Loucy (cell line): Measurements from ENCODE around the gene RPL28.
"Not testable (repeated sequence)": the region's sequence is repeated elsewhere in the genome, so short reads cannot be mapped to it uniquely, and the experiment has no call there.

Experiments used
- H2AFZ ChIP-seq: fragments of 200-600 bp; sonication (generic); 2 replicates; pipeline ENCODE4 v1.6.0; 2016; ENCODE audit warnings: antibody characterized with exemption, mild to moderate bottlenecking, low read length, moderate library complexity
- H3F3A ChIP-seq: fragments of 200-600 bp; 2 replicates; pipeline ENCODE4 v1.6.0; 2016; ENCODE audit warnings: antibody characterized with exemption, low read depth, mild to moderate bottlenecking
- H3K27me3 ChIP-seq: fragments of 200-600 bp; sonication (generic); 2 replicates; pipeline ENCODE4 v1.6.1; 2014; ENCODE audit warnings: low read length, mild to moderate bottlenecking; ENCODE audit not compliant: insufficient read depth, poor library complexity, severe bottlenecking
- H3K36me3 ChIP-seq: fragments of 200-600 bp; sonication (generic); 2 replicates; pipeline ENCODE4 v1.6.1; 2016; ENCODE audit warnings: low read length; ENCODE audit not compliant: insufficient read depth
- H3K4me1 ChIP-seq: fragments of 200-600 bp; sonication (generic); 2 replicates; pipeline ENCODE4 v1.5.1; 2014; ENCODE audit warnings: low read length, mild to moderate bottlenecking; ENCODE audit not compliant: insufficient read depth, poor library complexity, severe bottlenecking
- H3K4me2 ChIP-seq: fragments of 200-600 bp; sonication (generic); 2 replicates; pipeline ENCODE4 v1.6.0; 2014; ENCODE audit warnings: antibody characterized with exemption, low read length, low read depth, mild to moderate bottlenecking; ENCODE audit not compliant: poor library complexity, severe bottlenecking
- H3K4me3 ChIP-seq: fragments of 200-600 bp; sonication (generic); 2 replicates; pipeline ENCODE4 v1.5.1; 2014; ENCODE audit warnings: low read length, mild to moderate bottlenecking, mixed read lengths; ENCODE audit not compliant: poor library complexity, severe bottlenecking
- H3K79me2 ChIP-seq: fragments of 200-600 bp; sonication (generic); 2 replicates; pipeline ENCODE4 v1.6.1; 2014; ENCODE audit warnings: low read length; ENCODE audit not compliant: insufficient read depth
- H3K9ac ChIP-seq: fragments of 200-600 bp; sonication (generic); 2 replicates; pipeline ENCODE4 v1.6.0; 2014; ENCODE audit warnings: mild to moderate bottlenecking, low read depth, low read length, moderate library complexity; ENCODE audit not compliant: poor library complexity, severe bottlenecking
- H3K9me2 ChIP-seq: fragments of 200-600 bp; sonication (generic); replicated peaks from 2 replicates; pipeline ENCODE4 v1.6.1; 2016; ENCODE audit warnings: low read depth, low read length, mixed read lengths
- H3K9me3 ChIP-seq: fragments of 200-600 bp; sonication (generic); 2 replicates; pipeline ENCODE4 v1.6.1; 2014; ENCODE audit warnings: mild to moderate bottlenecking, antibody characterized with exemption, low read length, low read depth; ENCODE audit not compliant: insufficient read depth
- H4K20me1 ChIP-seq: fragments of 200-600 bp; sonication (generic); 2 replicates; pipeline ENCODE4 v1.6.0; 2014; ENCODE audit warnings: antibody characterized with exemption, low read length, mild to moderate bottlenecking; ENCODE audit not compliant: insufficient read depth, poor library complexity, severe bottlenecking
- CTCF ChIP-seq: fragments of 200-600 bp; sonication (generic); conservative IDR thresholded peaks from 2 replicates; pipeline ENCODE4 v1.5.1; 2014; ENCODE audit warnings: mild to moderate bottlenecking, antibody characterized with exemption, low read length
- EZH2phosphoT487 ChIP-seq: fragments of 200-600 bp; IDR thresholded peaks from 2 replicates; pipeline ENCODE4 v1.6.1; 2018; ENCODE audit warnings: antibody characterized with exemption, mild to moderate bottlenecking, moderate library complexity, borderline replicate concordance

The RPL28 gene

GRCh38 chr19:55446060-55446459 lies 60.3 kb downstream of the RPL28 start:
- no peaks in the 10 kb centered on the region for H3K36me3 ChIP-seq
- TF ChIP-seq EZH2phosphoT487 (no peak), CTCF (no peak)
- no peaks in the 10 kb centered on the region for H3K27me3 ChIP-seq
- no peak overlapping the region for H3K9ac ChIP-seq
- H3K9me3 ChIP-seq = no peaks in the 10 kb centered on the region
- no peaks in the 10 kb centered on the region for H3F3A ChIP-seq
- no peaks in the 10 kb centered on the region for H3K4me1 ChIP-seq
- no peak overlapping the region for H3K4me3 ChIP-seq
- no peak overlapping the region for H2AFZ ChIP-seq
- no peak overlapping the region for H3K4me2 ChIP-seq
- no peaks in the 10 kb centered on the region for H3K9me2 ChIP-seq
- H4K20me1 ChIP-seq = no peaks in the 10 kb centered on the region
- H3K79me2 ChIP-seq = no peaks in the 10 kb centered on the region

GRCh38 chr19:55447421-55448174 lies 61.9 kb downstream of the RPL28 start:
- Histone ChIP-seq H3K4me3 (no peak overlapping the region), H3K4me1 (no peaks in the 10 kb centered on the region), H2AFZ (no peak overlapping the region), H3K36me3 (no peaks in the 10 kb centered on the region), H3K4me2 (no peak overlapping the region), H3F3A (no peaks in the 10 kb centered on the region), H3K27me3 (no peaks in the 10 kb centered on the region), H3K9ac (no peak overlapping the region), H3K79me2 (no peaks in the 10 kb centered on the region), H4K20me1 (no peaks in the 10 kb centered on the region), H3K9me3 (no peaks in the 10 kb centered on the region), H3K9me2 (no peaks in the 10 kb centered on the region)
- TF ChIP-seq CTCF (no peak), EZH2phosphoT487 (no peak)

GRCh38 chr19:55448175-55448490 lies 62.4 kb downstream of the RPL28 start:
- not testable (repeated sequence) for H3K4me3 ChIP-seq, H3K4me2 ChIP-seq, H3K27me3 ChIP-seq, H4K20me1 ChIP-seq, H3F3A ChIP-seq, H3K4me1 ChIP-seq, H3K9me3 ChIP-seq, H3K36me3 ChIP-seq, H3K9ac ChIP-seq, H2AFZ ChIP-seq, H3K79me2 ChIP-seq, H3K9me2 ChIP-seq

GRCh38 chr19:55449469-55449868 lies 63.7 kb downstream of the RPL28 start:
- no peak overlapping the region for H3K4me2 ChIP-seq
- H3F3A ChIP-seq = no peaks in the 10 kb centered on the region
- H3K4me3 ChIP-seq = no peak overlapping the region
- H2AFZ ChIP-seq = no peak overlapping the region
- no peaks in the 10 kb centered on the region for H4K20me1 ChIP-seq
- H3K4me1 ChIP-seq = no peaks in the 10 kb centered on the region
- H3K9ac ChIP-seq = no peak overlapping the region
- H3K79me2 ChIP-seq = no peaks in the 10 kb centered on the region
- no peaks in the 10 kb centered on the region for H3K36me3 ChIP-seq
- H3K27me3 ChIP-seq = no peaks in the 10 kb centered on the region
- no peaks in the 10 kb centered on the region for H3K9me2 ChIP-seq
- TF ChIP-seq EZH2phosphoT487 (no peak), CTCF (no peak)
- H3K9me3 ChIP-seq = no peaks in the 10 kb centered on the region
